ENCODE data around the gene SLC2A2. TPM values are rescaled to one million over a fixed set of nuclear protein-coding genes. Genes with fewer than 3 reads are reported as not detected.

Gene SLC2A2
- total RNA-seq, 2 experiments from 2014 or later: not detected

GRCh38 chr3:170999737-171000242, 26.7 kb downstream of the SLC2A2 start:
- Mint-ChIP-seq H3K9me3 (no peaks in the 10 kb centered on the region), H3K27ac (no peak overlapping the region), H3K27me3 (no peaks in the 10 kb centered on the region), H3K4me3 (no peak overlapping the region), H3K36me3 (no peaks in the 10 kb centered on the region), H3K4me1 (ENCODE audit: low read depth) (no peaks in the 10 kb centered on the region)
- POLR2A ChIA-PET: no interaction called here
- intact Hi-C loops (cut with micrococcal nuclease): no loop called here
- CTCF ChIA-PET: interaction anchor here (0.5 kb wide), 1 partner anchor 172 kb away, joined by 3 read pairs; no protein-coding TSS in a partner anchor
- DNase-seq: no peak

GRCh38 chr3:170997961-170998913, 28.3 kb downstream of the SLC2A2 start:
- no peak overlapping the region for H3K27ac Mint-ChIP-seq
- H3K4me1 Mint-ChIP-seq (ENCODE audit: low read depth): no peaks in the 10 kb centered on the region
- ChIA-PET CTCF (no interaction called here), POLR2A (no interaction called here)
- no peaks in the 10 kb centered on the region for H3K36me3 Mint-ChIP-seq
- peaks cover under 1% of the 10 kb centered on the region for H3K9me3 Mint-ChIP-seq
- H3K27me3 Mint-ChIP-seq: no peaks in the 10 kb centered on the region
- intact Hi-C loops (cut with micrococcal nuclease): no loop called here
- no peak for DNase-seq
- no peak overlapping the region for H3K4me3 Mint-ChIP-seq

GRCh38 chr3:170992854-170993253, 33.7 kb downstream of the SLC2A2 start:
- peaks cover 5% of the 10 kb centered on the region for H3K9me3 Mint-ChIP-seq
- H3K4me1 Mint-ChIP-seq (ENCODE audit: low read depth): no peaks in the 10 kb centered on the region
- peaks cover 11% of the 10 kb centered on the region for H3K27me3 Mint-ChIP-seq
- no peak for DNase-seq
- H3K36me3 Mint-ChIP-seq: peaks cover 1% of the 10 kb centered on the region
- intact Hi-C loops (cut with micrococcal nuclease): no loop called here
- ChIA-PET POLR2A (no interaction called here), CTCF (no interaction called here)
- no peak overlapping the region for H3K27ac Mint-ChIP-seq
- no peak overlapping the region for H3K4me3 Mint-ChIP-seq

DNA sequence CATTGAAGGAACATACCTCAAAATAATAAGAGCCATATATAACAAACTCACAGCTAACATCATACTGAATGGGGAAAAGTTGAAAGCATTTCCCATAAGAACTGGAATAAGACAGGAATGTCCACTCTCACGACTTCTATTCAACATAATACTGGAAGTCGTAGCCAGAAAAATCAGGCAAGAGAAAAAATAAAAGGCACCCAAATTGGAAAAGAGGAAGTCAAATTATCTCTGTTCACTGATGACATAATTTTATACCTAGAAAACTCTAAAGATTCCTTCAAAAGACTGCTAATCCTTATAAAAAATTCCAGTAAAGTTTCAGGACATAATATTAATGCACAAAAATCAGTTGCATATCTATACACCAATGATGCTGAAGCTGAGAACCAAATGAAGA, 34.9 kb downstream of the SLC2A2 start:
- Mint-ChIP-seq H3K27ac (no peak overlapping the region), H3K4me1 (ENCODE audit: low read depth) (no peaks in the 10 kb centered on the region), H3K4me3 (no peak overlapping the region), H3K36me3 (peaks cover 1% of the 10 kb centered on the region), H3K9me3 (peaks cover 5% of the 10 kb centered on the region), H3K27me3 (peaks cover 15% of the 10 kb centered on the region)
- ChIA-PET POLR2A (no interaction called here), CTCF (no interaction called here)
- intact Hi-C loops (cut with micrococcal nuclease): no loop called here
- DNase-seq: no peak

GRCh38 chr3:170989100-170989648, 37.3 kb downstream of the SLC2A2 start:
- peaks cover 7% of the 10 kb centered on the region for H3K9me3 Mint-ChIP-seq
- H3K36me3 Mint-ChIP-seq: peaks cover 1% of the 10 kb centered on the region
- POLR2A ChIA-PET: no interaction called here
- CTCF ChIA-PET: interaction anchor here (0.6 kb wide), 1 partner anchor 36 kb away, joined by 3 read pairs; no protein-coding TSS in a partner anchor
- no peak overlapping the region for H3K4me3 Mint-ChIP-seq
- H3K4me1 Mint-ChIP-seq (ENCODE audit: low read depth): no peaks in the 10 kb centered on the region
- DNase-seq: no peak
- H3K27ac Mint-ChIP-seq: no peak overlapping the region
- intact Hi-C loops (cut with micrococcal nuclease): no loop called here
- peaks cover 20% of the 10 kb centered on the region for H3K27me3 Mint-ChIP-seq

DNA sequence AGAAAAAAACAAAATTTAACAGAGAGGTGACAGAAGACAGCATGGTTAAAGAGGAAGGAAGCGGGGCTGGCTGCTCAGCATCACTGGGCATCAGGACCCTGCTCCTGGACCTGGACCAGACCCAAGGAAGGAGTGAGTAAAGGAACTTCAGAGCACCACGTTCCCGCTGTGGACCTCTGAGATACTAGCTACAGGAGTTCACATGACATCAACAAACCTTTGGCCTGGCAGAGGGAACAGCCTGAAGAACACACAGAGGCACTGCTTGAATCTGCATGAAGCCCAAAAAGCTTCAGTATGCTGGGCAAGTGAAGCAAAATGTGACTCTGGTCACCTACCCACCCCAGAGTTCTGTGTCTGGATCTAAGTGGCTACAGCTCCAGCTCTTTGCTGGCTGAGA, 38.1 kb downstream of the SLC2A2 start:
- DNase-seq: no peak
- H3K36me3 Mint-ChIP-seq: peaks cover 1% of the 10 kb centered on the region
- POLR2A ChIA-PET: no interaction called here
- peaks cover 9% of the 10 kb centered on the region for H3K9me3 Mint-ChIP-seq
- CTCF ChIA-PET: no interaction called here
- H3K27me3 Mint-ChIP-seq: peaks cover 23% of the 10 kb centered on the region
- intact Hi-C loops (cut with micrococcal nuclease): no loop called here
- H3K27ac Mint-ChIP-seq: no peak overlapping the region
- no peaks in the 10 kb centered on the region for H3K4me1 Mint-ChIP-seq (ENCODE audit: low read depth)
- H3K4me3 Mint-ChIP-seq: no peak overlapping the region

GRCh38 chr3:170985304-170985703, 41.2 kb downstream of the SLC2A2 start:
- H3K36me3 Mint-ChIP-seq: peaks cover 1% of the 10 kb centered on the region
- H3K27ac Mint-ChIP-seq: no peak overlapping the region
- intact Hi-C loops (cut with micrococcal nuclease): no loop called here
- peaks cover 4% of the 10 kb centered on the region for H3K9me3 Mint-ChIP-seq
- ChIA-PET CTCF (no interaction called here), POLR2A (no interaction called here)
- no peak for DNase-seq
- peaks cover 25% of the 10 kb centered on the region for H3K27me3 Mint-ChIP-seq
- H3K4me1 Mint-ChIP-seq (ENCODE audit: low read depth): no peaks in the 10 kb centered on the region
- H3K4me3 Mint-ChIP-seq: no peak overlapping the region

GRCh38 chr3:170982733-170983132, 43.8 kb downstream of the SLC2A2 start:
- Mint-ChIP-seq H3K9me3 (peaks cover 4% of the 10 kb centered on the region), H3K27me3 (peaks cover 15% of the 10 kb centered on the region), H3K27ac (no peak overlapping the region), H3K36me3 (no peaks in the 10 kb centered on the region), H3K4me1 (ENCODE audit: low read depth) (no peaks in the 10 kb centered on the region), H3K4me3 (no peak overlapping the region)
- intact Hi-C loops (cut with micrococcal nuclease): no loop called here
- no peak for DNase-seq
- CTCF ChIA-PET: no interaction called here
- POLR2A ChIA-PET: no interaction called here

DNA sequence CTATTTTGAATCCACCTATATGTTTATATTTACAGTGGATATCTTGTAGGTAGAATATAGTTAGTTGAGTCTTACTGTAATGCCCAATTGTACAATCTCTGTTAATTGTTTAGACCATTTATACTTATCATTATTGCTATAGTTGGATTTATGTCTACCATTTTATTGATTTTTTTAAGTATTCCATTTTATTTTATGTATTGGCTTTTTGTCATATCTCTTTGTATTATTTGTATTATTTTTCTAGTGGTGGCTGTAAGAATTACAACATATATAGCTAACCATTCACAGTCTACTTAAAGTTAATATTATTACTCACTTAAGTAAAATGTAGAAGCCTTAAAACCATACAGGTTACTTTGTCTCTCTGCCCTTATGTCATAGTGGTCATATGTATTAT, 46.1 kb downstream of the SLC2A2 start:
- H3K4me3 Mint-ChIP-seq: no peak overlapping the region
- POLR2A ChIA-PET: no interaction called here

DNA sequence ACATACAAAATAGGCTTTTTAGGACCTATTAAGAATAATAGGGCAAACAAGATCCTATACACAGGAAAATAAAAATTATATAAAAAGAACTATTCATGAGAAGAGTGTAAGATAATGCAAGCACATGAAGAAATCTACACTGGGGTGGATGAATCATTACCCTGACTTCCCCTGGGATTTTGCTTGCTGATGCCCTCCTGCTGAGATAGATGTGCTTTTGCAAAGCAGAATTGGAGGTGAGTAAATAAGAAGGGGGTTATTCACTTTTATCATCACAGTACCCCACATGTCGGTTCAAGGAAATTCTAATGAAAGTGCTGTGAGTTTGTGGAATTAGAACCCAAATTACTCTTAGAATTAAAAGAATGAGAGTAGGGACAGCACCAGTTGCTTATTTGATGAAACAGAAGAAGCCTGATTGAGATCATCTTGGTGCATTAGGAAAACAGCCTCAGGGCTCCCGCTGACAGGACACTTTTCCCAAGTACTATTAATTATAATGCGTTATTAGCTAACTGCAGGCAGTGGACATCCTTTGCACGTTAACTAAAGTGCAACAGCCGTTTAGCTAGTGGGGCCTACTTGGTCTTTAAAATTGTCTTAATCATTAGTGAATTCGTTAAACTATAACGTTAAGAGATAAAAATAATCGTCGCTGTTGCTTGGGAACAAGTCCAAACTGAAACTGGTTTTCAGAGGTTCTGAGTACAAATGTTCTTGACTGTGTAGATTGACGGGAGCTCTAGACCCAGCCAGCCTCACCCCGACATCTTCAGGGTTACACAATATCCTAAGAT, 48.4 kb downstream of the SLC2A2 start:
- POLR2A ChIA-PET: no interaction called here
- intact Hi-C loops (cut with micrococcal nuclease): no loop called here
- CTCF ChIA-PET: no interaction called here
- Mint-ChIP-seq H3K36me3 (no peaks in the 10 kb centered on the region), H3K9me3 (no peaks in the 10 kb centered on the region), H3K4me3 (no peak overlapping the region), H3K27me3 (peaks cover 15% of the 10 kb centered on the region), H3K4me1 (ENCODE audit: low read depth) (no peaks in the 10 kb centered on the region), H3K27ac (no peak overlapping the region)
- no peak for DNase-seq

More for the DNA sequence above, 46.1 kb downstream of the SLC2A2 start:
- DNase-seq: no peak
- Mint-ChIP-seq H3K36me3 (no peaks in the 10 kb centered on the region), H3K27me3 (peaks cover 17% of the 10 kb centered on the region), H3K9me3 (peaks cover 4% of the 10 kb centered on the region), H3K4me1 (ENCODE audit: low read depth) (no peaks in the 10 kb centered on the region), H3K27ac (no peak overlapping the region)
- intact Hi-C loops (cut with micrococcal nuclease): no loop called here
- CTCF ChIA-PET: interaction anchor here (0.7 to 1.1 kb wide), 2 partner anchors 71 to 125 kb away, joined by 3 to 4 read pairs; no protein-coding TSS in a partner anchor

GRCh38 chr3:170976190-170976519, 50.4 kb downstream of the SLC2A2 start:
- POLR2A ChIA-PET: no interaction called here
- DNase-seq: no peak
- Mint-ChIP-seq H3K4me3 (no peak overlapping the region), H3K4me1 (ENCODE audit: low read depth) (no peaks in the 10 kb centered on the region), H3K36me3 (no peaks in the 10 kb centered on the region), H3K9me3 (no peaks in the 10 kb centered on the region), H3K27ac (no peak overlapping the region), H3K27me3 (peaks cover 18% of the 10 kb centered on the region)
- CTCF ChIA-PET: no interaction called here
- intact Hi-C loops (cut with micrococcal nuclease): no loop called here

All from activated CD4-positive, alpha-beta memory T cell treated with anti-CD3 and anti-CD28 coated beads for 36 hours (primary cell).